Gastroesophageal sphincter (tissue), 4 donors: ENCODE data around the gene RNF187. TPM values are rescaled to one million over a fixed set of nuclear protein-coding genes. Genes with fewer than 3 reads are reported as not detected.

Source experiments
- ATAC-seq: fragments of 150-250 bp; one replicate; pipeline ENCODE4 v1.9.1; 2016; ENCODE audit warnings: mild to moderate bottlenecking, moderate library complexity
- H3K27ac ChIP-seq, 4 donors: fragments of 200-600 bp; sonication (generic) in 3 of 4; 1 replicate in 3 of 4; 2 replicates in 1 of 4; pipeline ENCODE4 v1.5.1; 2016 to 2019
- H3K27me3 ChIP-seq: fragments of 200-600 bp; sonication (generic); one replicate; pipeline ENCODE4 v1.5.1; 2019
- H3K36me3 ChIP-seq, 2 donors: fragments of 200-600 bp; sonication (generic); one replicate each; pipeline ENCODE4 v1.5.1; 2019; ENCODE audit warnings: control low read depth in 1 of 2
- H3K4me1 ChIP-seq, 3 donors: fragments of 200-600 bp; sonication (generic); 1 replicate in 2 of 3; 2 replicates in 1 of 3; pipeline ENCODE4 v1.5.1; 2016 to 2019; ENCODE audit warnings: control low read depth in 2 of 3
- H3K4me3 ChIP-seq, 2 donors: fragments of 200-600 bp; sonication (generic); one replicate each; pipeline ENCODE4 v1.5.1; 2019; ENCODE audit warnings: mild to moderate bottlenecking in 1 of 2, moderate library complexity in 1 of 2
- H3K9me3 ChIP-seq, 3 donors: fragments of 200-600 bp; sonication (generic); one replicate each; pipeline ENCODE4 v1.5.1; 2017 to 2019; ENCODE audit warnings: control low read depth in 2 of 3
- CTCF ChIP-seq, 4 experiments: fragments of 200-600 bp in 2 of 4; fragments of 450-650 bp in 2 of 4; sonication (generic) in 1 of 4; IDR thresholded peaks; one replicate each; pipeline ENCODE4 v1.5.1; 2017 to 2019; ENCODE audit warnings: antibody characterized with exemption in 4 of 4, mild to moderate bottlenecking in 2 of 4, moderate library complexity in 2 of 4
- EP300 ChIP-seq: sonication (generic); formaldehyde crosslinking; IDR thresholded peaks from one replicate; pipeline ENCODE4 v1.6.1; 2017; ENCODE audit warnings: antibody characterized with exemption, mild to moderate bottlenecking
- POLR2A ChIP-seq, 2 donors: fragments of 450-650 bp; IDR thresholded peaks; one replicate each; pipeline ENCODE4 v1.6.1; 2017; ENCODE audit warnings: antibody characterized with exemption in 2 of 2, mild to moderate bottlenecking in 2 of 2, moderate library complexity in 1 of 2
- POLR2AphosphoS5 ChIP-seq: sonication (generic); formaldehyde crosslinking; IDR thresholded peaks from one replicate; pipeline ENCODE4 v1.6.1; 2017; ENCODE audit warnings: antibody characterized with exemption
- WGBS, 2 donors: methylation state at CpG; one replicate each; pipeline ENCODE4 v1.1.5; 2018; ENCODE audit warnings: low coverage in 1 of 2; 5-methylcytosine and 5-hydroxymethylcytosine counted together
- total RNA-seq, 4 donors: library from RNA; depleted of rRNA; stranded (reverse); fragments of >200 nt; gene quantifications; one replicate each; pipeline ENCODE4 v1.1.0, GENCODE V29; 2016

The RNF187 gene
- total RNA-seq, 4 donors from 2014 or later: 33.9 to 80.6 (median 52.4) TPM

- no peak overlapping the region for H3K4me3 ChIP-seq
- TF ChIP-seq EP300: no peak
- H3K9me3 ChIP-seq: no peaks in the 10 kb centered on the region
- peaks cover 0 to 16% (median 9%) of the 10 kb centered on the region in 3 donors for H3K4me1 ChIP-seq
- no peak overlapping the region for H3K27ac ChIP-seq
- 80% methylated on average over 3 of the region's 11 CpGs; no CpG with 5 or more reads in 1 of the 2 donors for WGBS, 2 donors
- peaks cover 39% of the 10 kb centered on the region for H3K27me3 ChIP-seq
- ATAC-seq: no peak
- no peaks in the 10 kb centered on the region for H3K36me3 ChIP-seq
Measured at GRCh38 chr1:228450200-228450599, 37.0 kb upstream of the RNF187 start.

GRCh38 chr1:228452194-228453021 lies 34.8 kb upstream of the RNF187 start:
- no peak overlapping the region for H3K27ac ChIP-seq
- 62 to 75% methylated on average over 1 to 6 of the region's 10 CpGs for WGBS, 2 donors
- TF ChIP-seq CTCF (IDR thresholded peaks at IDR 0.05) (no peak), POLR2A (IDR thresholded peaks at IDR 0.05) (no peak), POLR2AphosphoS5 (no peak), EP300 (no peak)
- H3K36me3 ChIP-seq: no peaks in the 10 kb centered on the region
- no peaks in the 10 kb centered on the region for H3K9me3 ChIP-seq
- H3K27me3 ChIP-seq: peaks cover 39% of the 10 kb centered on the region
- H3K4me3 ChIP-seq: no peak overlapping the region
- no peak for ATAC-seq
- H3K4me1 ChIP-seq: peaks cover 0 to 5% (median under 1%) of the 10 kb centered on the region in 3 donors

GRCh38 chr1:228453022-228453560 lies 34.1 kb upstream of the RNF187 start:
- H3K4me1 ChIP-seq: peaks cover 0 to 12% (median 3%) of the 10 kb centered on the region in 3 donors
- H3K4me3 ChIP-seq: no peak overlapping the region
- no peak overlapping the region for H3K27ac ChIP-seq
- H3K9me3 ChIP-seq: no peaks in the 10 kb centered on the region
- no peaks in the 10 kb centered on the region for H3K36me3 ChIP-seq
- 72 to 74% methylated on average over 6 to 7 of the region's 10 CpGs for WGBS, 2 donors
- no peak for TF ChIP-seq POLR2A (IDR thresholded peaks at IDR 0.05)
- no peak for TF ChIP-seq POLR2AphosphoS5
- no peak for TF ChIP-seq CTCF (IDR thresholded peaks at IDR 0.05)
- no peak for TF ChIP-seq EP300
- peaks cover 44% of the 10 kb centered on the region for H3K27me3 ChIP-seq
- no peak for ATAC-seq

GRCh38 chr1:228453614-228454013 lies 33.6 kb upstream of the RNF187 start:
- no peak for TF ChIP-seq POLR2A (IDR thresholded peaks at IDR 0.05)
- TF ChIP-seq CTCF (IDR thresholded peaks at IDR 0.05): no peak
- TF ChIP-seq POLR2AphosphoS5: no peak
- no peak for TF ChIP-seq EP300
- no peak overlapping the region for H3K27ac ChIP-seq
- ATAC-seq: no peak
- H3K27me3 ChIP-seq: peaks cover 49% of the 10 kb centered on the region
- peaks cover 0 to 17% (median 3%) of the 10 kb centered on the region in 3 donors for H3K4me1 ChIP-seq
- WGBS, 2 donors: no CpG with 5 or more reads among the region's 3 CpGs
- H3K4me3 ChIP-seq: no peak overlapping the region
- no peaks in the 10 kb centered on the region for H3K36me3 ChIP-seq
- no peaks in the 10 kb centered on the region for H3K9me3 ChIP-seq

GRCh38 chr1:228454238-228454637 lies 32.9 kb upstream of the RNF187 start:
- 63 to 83% methylated on average over 1 of the region's 1 CpG for WGBS, 2 donors
- H3K4me1 ChIP-seq: peaks cover 0 to 23% (median 3%) of the 10 kb centered on the region in 3 donors
- no peak for ATAC-seq
- H3K4me3 ChIP-seq: no peak overlapping the region
- TF ChIP-seq POLR2A (IDR thresholded peaks at IDR 0.05) (no peak), CTCF (IDR thresholded peaks at IDR 0.05) (no peak), EP300 (no peak)
- no peak overlapping the region for H3K27ac ChIP-seq
- no peaks in the 10 kb centered on the region for H3K36me3 ChIP-seq
- H3K27me3 ChIP-seq: peaks cover 55% of the 10 kb centered on the region
- no peaks in the 10 kb centered on the region for H3K9me3 ChIP-seq
